K562 (cell line): ENCODE measurements around the gene FAM110D. TPM values are rescaled to one million over a fixed set of nuclear protein-coding genes. Genes with fewer than 3 reads are reported as not detected.
A peak's percentile ranks its signal among the peaks of the same experiment; 100 is the strongest.

Source experiments
- DDX20 ChIP-seq: fragments of 450-650 bp; IDR thresholded peaks from 2 replicates; pipeline ENCODE4 v1.6.1; 2016; ENCODE audit warnings: missing genetic modification characterization, low read depth, mild to moderate bottlenecking, missing compliant biosample characterization, moderate library complexity
- EGR1 ChIP-seq: fragments of 450-650 bp; conservative IDR thresholded peaks from 2 replicates; pipeline ENCODE4 v1.6.1; 2017; ENCODE audit warnings: mild to moderate bottlenecking
- EP300 ChIP-seq: IDR thresholded peaks from 2 replicates; pipeline ENCODE4 v1.6.1; 2012; ENCODE audit warnings: low read length, improper control_type of control experiment
- EP400 ChIP-seq: fragments of 450-650 bp; IDR thresholded peaks from 2 replicates; pipeline ENCODE4 v1.6.1; 2017; ENCODE audit warnings: antibody characterized with exemption, mild to moderate bottlenecking, moderate library complexity
- ERF ChIP-seq: fragments of 450-650 bp; formaldehyde crosslinking; IDR thresholded peaks from 2 replicates; pipeline ENCODE4 v1.4.0; 2020; ENCODE audit warnings: mild to moderate bottlenecking, mixed read lengths
- FOXA1 ChIP-seq: fragments of 450-650 bp; IDR thresholded peaks from 2 replicates; pipeline ENCODE4 v1.6.1; 2016; ENCODE audit warnings: mild to moderate bottlenecking, borderline replicate concordance
- HLTF ChIP-seq: fragments of 450-650 bp; IDR thresholded peaks from 2 replicates; pipeline ENCODE4 v1.6.1; 2016
- KAT7 ChIP-seq: sonication (generic); formaldehyde crosslinking; IDR thresholded peaks from 2 replicates; pipeline ENCODE4 v1.8.0; 2022; ENCODE audit warnings: missing genetic modification reagents, mild to moderate bottlenecking, borderline replicate concordance
- MITF ChIP-seq: IDR thresholded peaks from 2 replicates; pipeline ENCODE4 v1.6.1; 2014; ENCODE audit warnings: antibody characterized with exemption
- NFE2 ChIP-seq: IDR thresholded peaks from 2 replicates; pipeline ENCODE4 v1.6.1; 2014; ENCODE audit warnings: antibody characterized with exemption, low read depth
- NKRF ChIP-seq: fragments of 450-650 bp; IDR thresholded peaks from 2 replicates; pipeline ENCODE4 v1.6.1; 2016; ENCODE audit warnings: borderline replicate concordance
- PML ChIP-seq: IDR thresholded peaks from 2 replicates; pipeline ENCODE4 v1.6.1; 2012; ENCODE audit warnings: low read length, inconsistent platforms
- POLR2G ChIP-seq: fragments of 200-400 bp; formaldehyde crosslinking; IDR thresholded peaks from 2 replicates; pipeline ENCODE4 v1.6.1; 2017; ENCODE audit warnings: low read depth, mild to moderate bottlenecking, antibody characterized with exemption, low read length, moderate library complexity
- SMAD2 ChIP-seq: fragments of 150-350 bp; IDR thresholded peaks from 2 replicates; pipeline ENCODE4 v1.6.1; 2014; ENCODE audit warnings: low read depth, mild to moderate bottlenecking, low read length
- SMARCA5 ChIP-seq: fragments of 450-650 bp; IDR thresholded peaks from 2 replicates; pipeline ENCODE4 v1.6.1; 2016
- SMARCE1 ChIP-seq: fragments of 450-650 bp; IDR thresholded peaks from 2 replicates; pipeline ENCODE4 v1.7.1; 2016; ENCODE audit warnings: mild to moderate bottlenecking
- SREBF1 ChIP-seq: fragments of 150-350 bp; IDR thresholded peaks from 2 replicates; pipeline ENCODE4 v1.6.1; 2014; ENCODE audit warnings: antibody characterized with exemption, low read depth, low read length, borderline replicate concordance
- TCF7L2 ChIP-seq: fragments of 150-350 bp; IDR thresholded peaks from 2 replicates; pipeline ENCODE4 v1.6.1; 2016; ENCODE audit warnings: low read depth, mild to moderate bottlenecking, low read length, moderate library complexity
- XRCC4 ChIP-seq: IDR thresholded peaks from one replicate; pipeline ENCODE4 v1.6.1; 2011; ENCODE audit not compliant: insufficient read depth, insufficient read length; ENCODE audit errors: extremely low read depth
- ZBTB49 ChIP-seq: sonication (generic); formaldehyde crosslinking; IDR thresholded peaks from 2 replicates; pipeline ENCODE4 v1.8.0; 2022; ENCODE audit warnings: missing genetic modification reagents, mild to moderate bottlenecking, borderline replicate concordance
- ZKSCAN3 ChIP-seq: fragments of 250-450 bp; sonication (Bioruptor Pico); IDR thresholded peaks from 2 replicates; pipeline ENCODE4 v1.4.0; 2020
- ZNF146 ChIP-seq: IDR thresholded peaks from one replicate; pipeline ENCODE4 v1.6.1; 2018; ENCODE audit warnings: missing compliant biosample characterization; ENCODE audit not compliant: unreplicated experiment
- ZNF175 ChIP-seq: fragments of 200-800 bp; sonication (Bioruptor generic); IDR thresholded peaks from 2 replicates; pipeline ENCODE4 v1.6.1; 2016; ENCODE audit warnings: low read depth, mild to moderate bottlenecking, missing genetic modification characterization, missing compliant biosample characterization
- ZNF395 ChIP-seq: fragments of 200-800 bp; sonication (Bioruptor generic); IDR thresholded peaks from 2 replicates; pipeline ENCODE4 v1.6.1; 2017; ENCODE audit warnings: missing genetic modification characterization, missing compliant biosample characterization
- ZNF57 ChIP-seq: fragments of 450-650 bp; formaldehyde crosslinking; IDR thresholded peaks from 2 replicates; pipeline ENCODE4 v1.4.0; 2020; ENCODE audit warnings: mild to moderate bottlenecking, moderate library complexity
- ZNF766 ChIP-seq: fragments of 200-800 bp; sonication (Bioruptor generic); conservative IDR thresholded peaks from 2 replicates; pipeline ENCODE4 v1.6.1; 2016; ENCODE audit warnings: missing genetic modification characterization, missing compliant biosample characterization
- polyA plus RNA-seq, 8 experiments: library from polyadenylated mRNA; depleted of rRNA in 4 of 8; stranded (reverse) in 5 of 8; unstranded in 3 of 8; fragments of >200 nt; fragmentation: Nextera tagmentation in 2 of 8; fragmentation: Illumina TruSeq in 1 of 8; extraction: Ambion mirVana in 2 of 8; extraction: Trizol in 1 of 8; gene quantifications; 2 replicates each; pipeline versions ENCODE4 v1.2.1 to v1.2.3, GENCODE V29; 2011 to 2014; ENCODE audit warnings: inconsistent platforms in 1 of 8, missing spikeins in 1 of 8
- total RNA-seq, 7 experiments: library from RNA; depleted of rRNA in 6 of 7; stranded (reverse); fragments of >200 nt in 6 of 7; fragmentation: Illumina TruSeq in 2 of 7; extraction: Trizol in 2 of 7; gene quantifications; 2 replicates each; pipeline versions ENCODE4 v1.2.1 to v1.2.3, GENCODE V29; 2011 to 2021; ENCODE audit warnings: low replicate concordance in 1 of 7

The FAM110D gene
- total and polyA plus RNA-seq, 9 of the 15 experiments (the other 6 are each of a cell fraction or from before 2014, with no cell fraction given), result 0.04 to 1.1 (median 0.33) TPM

GRCh38 chr1:26129778-26130177, 29.1 kb upstream of the FAM110D start (continued):
- TF ChIP-seq ZNF395 (CRISPR knock-in tag) (no peak), ZNF175 (CRISPR knock-in tag) (no peak), ZNF57 (no peak), SREBF1 (no peak), ZBTB49 (CRISPR knock-in tag) (no peak), SMARCA5 (no peak), EGR1 (no peak), EP400 (no peak), XRCC4 (no peak), SMARCE1 (no peak), EP300 (no peak), DDX20 (tag) (peak; percentile 73; the same call in 1 of the 2 replicates), ZNF146 (CRISPR knock-in tag) (no peak), ZKSCAN3 (CRISPR knock-in tag) (no peak), HLTF (no peak), FOXA1 (no peak), KAT7 (no peak), ZNF766 (CRISPR knock-in tag) (peak; percentile 62; the same call in 1 of the 2 replicates), NKRF (no peak), TCF7L2 (no peak), POLR2G (no peak), ERF (no peak), PML (no peak), SMAD2 (no peak), NFE2 (no peak), MITF (no peak)
